Liver (tissue), 9 donors: ENCODE measurements around the gene RBM18. TPM values are rescaled to one million over a fixed set of nuclear protein-coding genes. Genes with fewer than 3 reads are reported as not detected.

Experiments used
- DNase-seq: peaks from one replicate; pipeline ENCODE4 v3.0.0-alpha.2; 2017; ENCODE audit warnings: low spot score
- H3K27ac ChIP-seq, 2 donors: one replicate each; pipeline ENCODE4 v1.7.0; 2013; ENCODE audit warnings: inconsistent platforms in 2 of 2, low read length in 2 of 2, control low read depth in 1 of 2, low read depth in 1 of 2, mild to moderate bottlenecking in 1 of 2
- H3K27me3 ChIP-seq, 4 donors: one replicate each; pipeline versions ENCODE4 v1.6.1 to v1.7.0; 2013; ENCODE audit warnings: low read length in 3 of 4, inconsistent platforms in 1 of 4, mild to moderate bottlenecking in 1 of 4, moderate library complexity in 1 of 4; ENCODE audit not compliant: control insufficient read depth in 4 of 4, insufficient read depth in 4 of 4
- H3K36me3 ChIP-seq, 4 donors: one replicate each; pipeline versions ENCODE4 v1.6.1 to v1.7.0; 2013; ENCODE audit warnings: low read length in 3 of 4, mild to moderate bottlenecking in 3 of 4, low read depth in 1 of 4, moderate library complexity in 1 of 4; ENCODE audit not compliant: control insufficient read depth in 4 of 4, insufficient read depth in 3 of 4
- H3K4me1 ChIP-seq, 4 donors: one replicate each; pipeline versions ENCODE4 v1.6.1 to v1.7.0; 2013; ENCODE audit warnings: low read length in 3 of 4, mild to moderate bottlenecking in 3 of 4, moderate library complexity in 1 of 4; ENCODE audit not compliant: control insufficient read depth in 4 of 4, insufficient read depth in 4 of 4
- H3K4me3 ChIP-seq, 3 donors: one replicate each; pipeline versions ENCODE4 v1.6.1 to v1.7.0; 2013; ENCODE audit warnings: low read length in 3 of 3, control low read depth in 1 of 3, low read depth in 1 of 3, mild to moderate bottlenecking in 1 of 3
- H3K9ac ChIP-seq, 2 donors: one replicate each; pipeline ENCODE4 v1.7.0; 2013; ENCODE audit warnings: low read length in 2 of 2, mild to moderate bottlenecking in 2 of 2, moderate library complexity in 2 of 2, control low read depth in 1 of 2, low read depth in 1 of 2
- H3K9me3 ChIP-seq, 4 donors: one replicate each; pipeline versions ENCODE4 v1.6.1 to v1.7.0; 2013; ENCODE audit warnings: low read length in 3 of 4; ENCODE audit not compliant: control insufficient read depth in 4 of 4
- EGR1 ChIP-seq, 2 donors: IDR thresholded peaks; 2 replicates each; pipeline ENCODE4 v1.6.1; 2016 to 2018; ENCODE audit warnings: antibody characterized with exemption in 2 of 2, low read depth in 2 of 2
- FOXA1 ChIP-seq: IDR thresholded peaks from 2 replicates; pipeline ENCODE4 v1.6.1; 2016; ENCODE audit warnings: antibody characterized with exemption
- FOXA2 ChIP-seq: IDR thresholded peaks from 2 replicates; pipeline ENCODE4 v1.6.1; 2016; ENCODE audit warnings: antibody characterized with exemption
- GABPA ChIP-seq, 2 donors: IDR thresholded peaks in 1 of 2; conservative IDR thresholded peaks in 1 of 2; 2 replicates each; pipeline ENCODE4 v1.6.1; 2016; ENCODE audit warnings: antibody characterized with exemption in 2 of 2, mild to moderate bottlenecking in 1 of 2, moderate library complexity in 1 of 2
- HNF4A ChIP-seq, 2 donors: conservative IDR thresholded peaks; 2 replicates each; pipeline ENCODE4 v1.6.1; 2016; ENCODE audit warnings: antibody characterized with exemption in 2 of 2, mild to moderate bottlenecking in 2 of 2
- HNF4G ChIP-seq: IDR thresholded peaks from 2 replicates; pipeline ENCODE4 v1.6.1; 2016; ENCODE audit warnings: antibody characterized with exemption
- JUND ChIP-seq, 2 donors: IDR thresholded peaks; 2 replicates each; pipeline ENCODE4 v1.6.1; 2016; ENCODE audit warnings: antibody characterized with exemption in 2 of 2
- MAX ChIP-seq: IDR thresholded peaks from 2 replicates; pipeline ENCODE4 v1.6.1; 2016; ENCODE audit warnings: antibody characterized with exemption
- NR2F2 ChIP-seq: IDR thresholded peaks from 2 replicates; pipeline ENCODE4 v1.6.1; 2016; ENCODE audit warnings: antibody characterized with exemption
- RAD21 ChIP-seq, 2 donors: IDR thresholded peaks; 2 replicates each; pipeline ENCODE4 v1.6.1; 2016; ENCODE audit warnings: antibody characterized with exemption in 2 of 2, mild to moderate bottlenecking in 2 of 2
- RXRA ChIP-seq, 2 donors: IDR thresholded peaks; 2 replicates each; pipeline ENCODE4 v1.6.1; 2017 to 2018; ENCODE audit warnings: antibody characterized with exemption in 2 of 2, mild to moderate bottlenecking in 1 of 2
- SP1 ChIP-seq: IDR thresholded peaks from 2 replicates; pipeline ENCODE4 v1.6.1; 2018; ENCODE audit warnings: antibody characterized with exemption, mild to moderate bottlenecking
- TAF1 ChIP-seq: conservative IDR thresholded peaks from 2 replicates; pipeline ENCODE4 v1.6.1; 2016; ENCODE audit warnings: antibody characterized with exemption, mild to moderate bottlenecking
- YY1 ChIP-seq: IDR thresholded peaks from 2 replicates; pipeline ENCODE4 v1.6.1; 2016; ENCODE audit warnings: antibody characterized with exemption, mild to moderate bottlenecking
- WGBS: extraction: QIAGEN DNeasy Blood & Tissue Kit; methylation state at CpG from one replicate; pipeline ENCODE4 v1.1.7; 2013; 5-methylcytosine and 5-hydroxymethylcytosine counted together
- polyA plus RNA-seq, 2 donors: library from polyadenylated mRNA; stranded (reverse) in 1 of 2; unstranded in 1 of 2; fragments of 200-250 nt in 1 of 2; fragments of >200 nt in 1 of 2; fragmentation: Nextera tagmentation in 1 of 2; extraction: Ambion mirVana in 1 of 2; gene quantifications; one replicate each; pipeline versions ENCODE4 v1.2.1 to v1.2.3, GENCODE V29; 2013 to 2015
- total RNA-seq, 2 donors: library from RNA; depleted of rRNA; stranded (reverse); fragments of >200 nt; gene quantifications; one replicate each; pipeline ENCODE4 v1.2.3, GENCODE V29; 2014
- TF ChIP-seq, protein P1 (sequence below): IDR thresholded peaks from 2 replicates; pipeline ENCODE4 v1.6.1; 2016; ENCODE audit warnings: antibody characterized with exemption
- TF ChIP-seq, protein P2 (sequence below): IDR thresholded peaks from 2 replicates; pipeline ENCODE4 v1.6.1; 2016; ENCODE audit warnings: antibody characterized with exemption
- donor health status: healthy.
- donor health status: healthy.
- donor health status: healthy.
- donor health status: healthy.
- donor health status: healthy.

The RBM18 gene
- total and polyA plus RNA-seq, 4 donors: 3.4 to 7.7 (median 5.5) TPM

GRCh38 chr9:122287214-122287720, 22.6 kb upstream of the RBM18 start:
- H3K4me3 ChIP-seq: no peak overlapping the region
- no peak overlapping the region for H3K27ac ChIP-seq
- TF ChIP-seq FOXA2: no peak
- no peak for TF ChIP-seq NR2F2
- no peak for TF ChIP-seq RAD21 (IDR thresholded peaks at IDR 0.05)
- no peak for TF ChIP-seq TAF1
- TF ChIP-seq MAX: no peak
- TF ChIP-seq JUND (IDR thresholded peaks at IDR 0.05): no peak
- TF ChIP-seq, protein P1, sequence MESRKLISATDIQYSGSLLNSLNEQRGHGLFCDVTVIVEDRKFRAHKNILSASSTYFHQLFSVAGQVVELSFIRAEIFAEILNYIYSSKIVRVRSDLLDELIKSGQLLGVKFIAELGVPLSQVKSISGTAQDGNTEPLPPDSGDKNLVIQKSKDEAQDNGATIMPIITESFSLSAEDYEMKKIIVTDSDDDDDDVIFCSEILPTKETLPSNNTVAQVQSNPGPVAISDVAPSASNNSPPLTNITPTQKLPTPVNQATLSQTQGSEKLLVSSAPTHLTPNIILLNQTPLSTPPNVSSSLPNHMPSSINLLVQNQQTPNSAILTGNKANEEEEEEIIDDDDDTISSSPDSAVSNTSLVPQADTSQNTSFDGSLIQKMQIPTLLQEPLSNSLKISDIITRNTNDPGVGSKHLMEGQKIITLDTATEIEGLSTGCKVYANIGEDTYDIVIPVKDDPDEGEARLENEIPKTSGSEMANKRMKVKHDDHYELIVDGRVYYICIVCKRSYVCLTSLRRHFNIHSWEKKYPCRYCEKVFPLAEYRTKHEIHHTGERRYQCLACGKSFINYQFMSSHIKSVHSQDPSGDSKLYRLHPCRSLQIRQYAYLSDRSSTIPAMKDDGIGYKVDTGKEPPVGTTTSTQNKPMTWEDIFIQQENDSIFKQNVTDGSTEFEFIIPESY: no peak
- no peak for TF ChIP-seq FOXA1
- no peaks in the 10 kb centered on the region for H3K9me3 ChIP-seq
- no peak for DNase-seq
- H3K27me3 ChIP-seq: no peaks in the 10 kb centered on the region
- 80% methylated on average over 1 of the region's 1 CpG for WGBS
- peaks cover 3 to 21% (median 17%) of the 10 kb centered on the region in 4 donors for H3K4me1 ChIP-seq
- H3K36me3 ChIP-seq: peaks cover 0 to 33% (median 31%) of the 10 kb centered on the region in 4 donors
- no peak overlapping the region for H3K9ac ChIP-seq

DNA sequence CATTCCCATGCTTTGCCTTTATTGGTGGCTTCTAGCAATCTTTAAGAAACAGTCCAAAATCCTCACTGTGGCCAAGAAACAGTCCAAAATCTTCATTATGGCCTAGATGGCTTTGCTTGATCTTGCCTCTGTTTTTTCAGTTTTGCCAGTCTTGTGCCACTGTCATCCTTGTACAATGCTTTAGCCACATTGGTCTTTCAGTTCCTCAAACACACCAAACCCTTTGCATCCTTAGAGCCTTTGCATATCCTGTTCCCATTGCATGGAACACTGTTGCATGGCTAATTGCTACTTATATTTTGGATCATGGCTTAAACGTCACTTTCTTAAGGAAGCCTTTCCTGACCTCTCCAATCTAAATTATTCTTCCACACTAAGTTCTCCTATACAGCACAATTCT, 22.1 kb upstream of the RBM18 start:
- Histone ChIP-seq H3K36me3 (peaks cover 2 to 37% (median 35%) of the 10 kb centered on the region in 4 donors), H3K27me3 (no peaks in the 10 kb centered on the region), H3K4me3 (no peak overlapping the region), H3K9me3 (no peaks in the 10 kb centered on the region), H3K4me1 (peaks cover 3 to 17% (median 12%) of the 10 kb centered on the region in 4 donors), H3K9ac (no peak overlapping the region), H3K27ac (no peak overlapping the region)
- WGBS: 91% methylated on average over 1 of the region's 1 CpG
- TF ChIP-seq RXRA (IDR thresholded peaks at IDR 0.05) (no peak), JUND (IDR thresholded peaks at IDR 0.05) (no peak), MAX (no peak), SP1 (no peak), FOXA1 (no peak)
- no peak for DNase-seq

DNA sequence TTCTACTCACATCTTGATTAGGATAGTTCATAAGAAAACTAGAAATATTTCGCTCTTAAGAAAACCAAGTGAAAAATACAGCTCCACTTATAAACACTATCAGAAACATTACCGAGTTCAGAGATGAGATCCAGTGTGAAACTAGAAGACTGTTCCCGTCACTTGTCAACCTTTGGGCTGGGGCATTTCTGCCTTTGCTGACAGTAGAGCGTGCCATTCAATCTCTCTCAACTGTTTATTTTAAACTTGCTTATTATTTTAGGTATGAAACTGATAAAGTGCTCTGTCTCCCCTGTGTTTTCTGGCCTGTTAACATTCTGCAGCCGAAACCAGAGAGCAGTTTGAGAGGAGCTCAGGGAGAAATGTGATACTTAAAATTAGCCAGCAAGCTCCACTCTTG, 16.7 kb upstream of the RBM18 start:
- no peak for DNase-seq
- no peaks in the 10 kb centered on the region for H3K27me3 ChIP-seq
- 97% methylated on average over 5 of the region's 5 CpGs for WGBS
- peaks cover 8 to 30% (median 25%) of the 10 kb centered on the region in 4 donors for H3K36me3 ChIP-seq
- H3K4me3 ChIP-seq: no peak overlapping the region
- TF ChIP-seq TAF1: no peak
- TF ChIP-seq HNF4G: no peak
- no peak for TF ChIP-seq EGR1 (IDR thresholded peaks at IDR 0.05; ENCODE audit: low read depth in 2 of 2)
- TF ChIP-seq JUND (IDR thresholded peaks at IDR 0.05): no peak
- TF ChIP-seq, protein P1: no peak
- no peak for TF ChIP-seq YY1
- no peak for TF ChIP-seq FOXA2
- no peak for TF ChIP-seq GABPA (IDR thresholded peaks at IDR 0.05 in 1 of 2, conservative IDR thresholded peaks at IDR 0.05 in 1 of 2)
- TF ChIP-seq RXRA (IDR thresholded peaks at IDR 0.05): no peak
- TF ChIP-seq HNF4A (conservative IDR thresholded peaks at IDR 0.05): no peak
- TF ChIP-seq, protein P2, sequence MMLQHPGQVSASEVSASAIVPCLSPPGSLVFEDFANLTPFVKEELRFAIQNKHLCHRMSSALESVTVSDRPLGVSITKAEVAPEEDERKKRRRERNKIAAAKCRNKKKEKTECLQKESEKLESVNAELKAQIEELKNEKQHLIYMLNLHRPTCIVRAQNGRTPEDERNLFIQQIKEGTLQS: no peak
- TF ChIP-seq MAX: no peak
- H3K9me3 ChIP-seq: peaks cover 0 to 3% (median 0%) of the 10 kb centered on the region in 4 donors
- no peak overlapping the region for H3K27ac ChIP-seq
- no peak overlapping the region for H3K9ac ChIP-seq
- H3K4me1 ChIP-seq: peaks cover 0 to 5% (median 0%) of the 10 kb centered on the region in 4 donors
